Kidney (tissue), 14 donors: ENCODE results near the gene TUG1. TPM values are rescaled to one million over a fixed set of nuclear protein-coding genes. Genes with fewer than 3 reads are reported as not detected.

ENCODE experiments used
- DNase-seq, 5 donors: peaks; one replicate each; pipeline ENCODE4 v3.0.0-alpha.2; 2013 to 2020
- FAIRE-seq: peaks from 2 replicates; lab custom pipeline; 2012; peaks lifted over from hg19 to GRCh38; lab: Jason Lieb, UNC
- H3K27ac ChIP-seq, 2 donors: one replicate each; pipeline ENCODE4 v1.7.0; 2013; ENCODE audit warnings: low read depth in 2 of 2, low read length in 2 of 2, inconsistent platforms in 1 of 2
- H3K27me3 ChIP-seq: one replicate; pipeline ENCODE4 v1.7.1; 2013; ENCODE audit warnings: low read length, inconsistent platforms; ENCODE audit not compliant: control insufficient read depth, insufficient read depth
- H3K36me3 ChIP-seq, 3 donors: one replicate each; pipeline versions ENCODE4 v1.7.0 to v1.7.1; 2013; ENCODE audit warnings: low read length in 3 of 3, control low read depth in 1 of 3, inconsistent platforms in 1 of 3; ENCODE audit not compliant: insufficient read depth in 3 of 3, control insufficient read depth in 2 of 3
- H3K4me1 ChIP-seq, 3 donors: one replicate each; pipeline versions ENCODE4 v1.7.0 to v1.7.1; 2013; ENCODE audit warnings: low read length in 3 of 3, inconsistent platforms in 1 of 3, low read depth in 1 of 3; ENCODE audit not compliant: control insufficient read depth in 2 of 3, insufficient read depth in 2 of 3
- H3K4me3 ChIP-seq, 3 donors: one replicate each; pipeline versions ENCODE4 v1.7.0 to v1.8.1; 2013; ENCODE audit warnings: low read length in 3 of 3, control low read depth in 1 of 3, inconsistent platforms in 1 of 3
- H3K9ac ChIP-seq, 3 donors: one replicate each; pipeline versions ENCODE4 v1.7.0 to v1.7.1; 2013; ENCODE audit warnings: low read length in 3 of 3, control low read depth in 1 of 3, inconsistent platforms in 1 of 3
- H3K9me3 ChIP-seq, 3 donors: one replicate each; pipeline versions ENCODE4 v1.7.0 to v1.7.1; 2013; ENCODE audit warnings: low read length in 3 of 3, control low read depth in 1 of 3, inconsistent platforms in 1 of 3; ENCODE audit not compliant: control insufficient read depth in 2 of 3, insufficient read depth in 1 of 3
- intact Hi-C: fragments of 100-400 bp; cut with DNase I; formaldehyde crosslinking; loops from one replicate; pipeline ENCODE4 v1.11.1; 2022
- polyA plus RNA-seq: library from polyadenylated mRNA; stranded (reverse); fragments of 350-450 nt; fragmentation: Illumina TruSeq; extraction: RNeasy Lipid Tissue Mini Kit (QIAGEN cat#74804); gene quantifications from one replicate; pipeline ENCODE4 v1.2.3, GENCODE V29; 2014; ENCODE audit warnings: low read depth, low replicate concordance; ENCODE audit not compliant: insufficient read depth
- total RNA-seq: library from RNA; stranded (reverse); fragmentation: NEBNext Ultra II Directional; extraction: Animal tissue kit (Norgen Biotek cat#: 25700); gene quantifications from one replicate; pipeline ENCODE4 v1.2.1, GENCODE V29; 2021
- TF ChIP-seq, protein P1 (sequence below): IDR thresholded peaks from 3 replicates; pipeline ENCODE4 v1.5.1; 2012; ENCODE audit warnings: mild to moderate bottlenecking, moderate library complexity, borderline replicate concordance; ENCODE audit not compliant: insufficient read depth; ENCODE audit errors: extremely low read depth
- donor health status: control.
- donor health status: control.
- donor health status: control.
- donor health status: control.
- donor health status: control.
- donor health status: DM: yes; HTN: yes; CAD: no.
- donor health status: Normal renal cell carcinoma (clear cell type).

TUG1 gene
- total and polyA plus RNA-seq, 2 donors from 2014 or later = 25.5 to 79.0 TPM

- intact Hi-C loops = loop anchor here (5.0 kb wide), 1 partner anchor 142 kb away; no protein-coding TSS in a partner anchor
- H3K9ac ChIP-seq = no peak overlapping the region
Measured at GRCh38 chr22:30945653-30946052, 23.4 kb upstream of the TUG1 start.

DNA sequence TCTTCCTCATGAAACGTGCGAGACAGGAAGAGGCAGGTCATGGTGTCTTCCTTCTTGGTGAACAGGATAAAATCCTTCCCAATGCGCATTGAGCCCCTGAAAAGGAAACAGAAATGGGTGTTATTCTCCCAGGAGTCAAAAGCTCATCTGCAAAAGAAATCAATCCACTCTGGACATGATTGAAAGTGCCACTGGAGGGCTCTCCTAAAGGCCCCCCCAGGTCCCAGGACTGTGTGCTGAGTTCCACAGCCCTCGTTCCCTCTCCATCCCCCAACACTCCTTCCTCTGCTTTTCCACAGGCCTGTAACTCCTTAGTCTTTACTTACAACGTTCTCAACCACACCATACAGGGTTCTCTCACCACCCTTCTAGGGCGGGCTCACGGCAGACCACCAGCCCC lies 22.7 kb upstream of the TUG1 start:
- intact Hi-C loops = loop anchor here (5.0 kb wide), 1 partner anchor 141 kb away; no protein-coding TSS in a partner anchor
- TF ChIP-seq, protein P1, sequence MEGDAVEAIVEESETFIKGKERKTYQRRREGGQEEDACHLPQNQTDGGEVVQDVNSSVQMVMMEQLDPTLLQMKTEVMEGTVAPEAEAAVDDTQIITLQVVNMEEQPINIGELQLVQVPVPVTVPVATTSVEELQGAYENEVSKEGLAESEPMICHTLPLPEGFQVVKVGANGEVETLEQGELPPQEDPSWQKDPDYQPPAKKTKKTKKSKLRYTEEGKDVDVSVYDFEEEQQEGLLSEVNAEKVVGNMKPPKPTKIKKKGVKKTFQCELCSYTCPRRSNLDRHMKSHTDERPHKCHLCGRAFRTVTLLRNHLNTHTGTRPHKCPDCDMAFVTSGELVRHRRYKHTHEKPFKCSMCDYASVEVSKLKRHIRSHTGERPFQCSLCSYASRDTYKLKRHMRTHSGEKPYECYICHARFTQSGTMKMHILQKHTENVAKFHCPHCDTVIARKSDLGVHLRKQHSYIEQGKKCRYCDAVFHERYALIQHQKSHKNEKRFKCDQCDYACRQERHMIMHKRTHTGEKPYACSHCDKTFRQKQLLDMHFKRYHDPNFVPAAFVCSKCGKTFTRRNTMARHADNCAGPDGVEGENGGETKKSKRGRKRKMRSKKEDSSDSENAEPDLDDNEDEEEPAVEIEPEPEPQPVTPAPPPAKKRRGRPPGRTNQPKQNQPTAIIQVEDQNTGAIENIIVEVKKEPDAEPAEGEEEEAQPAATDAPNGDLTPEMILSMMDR = no peak
- Histone ChIP-seq H3K36me3 (peaks cover 25 to 56% (median 45%) of the 10 kb centered on the region in 3 donors), H3K4me3 (no peak overlapping the region), H3K4me1 (peaks cover 0 to 6% (median 2%) of the 10 kb centered on the region in 3 donors), H3K27ac (no peak overlapping the region), H3K27me3 (no peaks in the 10 kb centered on the region), H3K9ac (no peak overlapping the region), H3K9me3 (no peaks in the 10 kb centered on the region)
- DNase-seq (no peak), FAIRE-seq (no peak)

More at GRCh38 chr22:30945653-30946052, 23.4 kb upstream of the TUG1 start:
- Histone ChIP-seq H3K36me3 (peaks cover 19 to 63% (median 49%) of the 10 kb centered on the region in 3 donors), H3K4me1 (peaks cover 0 to 6% (median 2%) of the 10 kb centered on the region in 3 donors), H3K4me3 (no peak overlapping the region), H3K27me3 (no peaks in the 10 kb centered on the region), H3K27ac (no peak overlapping the region), H3K9me3 (no peaks in the 10 kb centered on the region)
- TF ChIP-seq, protein P1 = no peak
- FAIRE-seq (no peak), DNase-seq (no peak)

DNA sequence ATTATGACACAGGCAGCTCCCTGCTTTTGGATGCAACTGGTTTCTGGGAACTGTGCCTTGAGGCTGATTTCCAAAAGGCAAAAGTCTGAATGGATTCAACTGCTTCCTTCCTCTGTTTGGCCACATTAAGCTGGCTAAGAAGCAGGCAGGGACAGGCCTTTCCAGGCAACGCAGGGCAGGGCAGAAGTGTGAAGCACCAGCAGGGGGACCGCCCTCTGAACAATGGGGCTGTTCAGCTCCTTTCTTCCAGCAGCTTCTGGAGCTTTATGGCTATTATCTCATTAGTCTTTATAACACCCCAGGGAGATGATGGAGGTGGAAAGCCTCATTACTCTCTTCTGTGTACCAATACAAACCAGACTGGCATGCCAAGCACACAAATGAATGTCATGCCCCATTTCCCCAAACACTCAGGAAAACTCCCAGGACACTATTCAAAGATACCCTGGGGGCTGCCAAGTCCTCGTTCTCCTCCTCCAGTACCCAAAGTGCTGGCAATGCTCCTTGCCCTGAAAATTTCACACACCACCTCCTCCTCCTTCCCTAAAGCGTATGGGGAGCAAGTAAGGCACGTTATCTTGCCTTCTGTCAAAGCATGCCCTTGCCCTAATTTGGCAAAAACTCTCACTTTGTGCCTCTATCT lies 21.8 kb upstream of the TUG1 start:
- peaks cover 0 to 6% (median 2%) of the 10 kb centered on the region in 3 donors for H3K4me1 ChIP-seq
- no peak for FAIRE-seq
- H3K9ac ChIP-seq = no peak overlapping the region
- no peaks in the 10 kb centered on the region for H3K9me3 ChIP-seq
- peaks cover 23 to 47% (median 36%) of the 10 kb centered on the region in 3 donors for H3K36me3 ChIP-seq
- no peak for DNase-seq
- intact Hi-C loops = loop anchor here (5.0 kb wide), 1 partner anchor 140 kb away; no protein-coding TSS in a partner anchor
- TF ChIP-seq, protein P1 = no peak
- H3K27ac ChIP-seq = no peak overlapping the region
- no peaks in the 10 kb centered on the region for H3K27me3 ChIP-seq
- no peak overlapping the region for H3K4me3 ChIP-seq
